ENCODE measurements around the gene BCAS3. TPM values are rescaled to one million over a fixed set of nuclear protein-coding genes. Genes with fewer than 3 reads are reported as not detected.
A peak's percentile ranks its signal among the peaks of the same experiment; 100 is the strongest.

BCAS3 gene
- 10 to 100 TPM; 42.1 to 84.7 (median 54.1) TPM for total RNA-seq

DNA sequence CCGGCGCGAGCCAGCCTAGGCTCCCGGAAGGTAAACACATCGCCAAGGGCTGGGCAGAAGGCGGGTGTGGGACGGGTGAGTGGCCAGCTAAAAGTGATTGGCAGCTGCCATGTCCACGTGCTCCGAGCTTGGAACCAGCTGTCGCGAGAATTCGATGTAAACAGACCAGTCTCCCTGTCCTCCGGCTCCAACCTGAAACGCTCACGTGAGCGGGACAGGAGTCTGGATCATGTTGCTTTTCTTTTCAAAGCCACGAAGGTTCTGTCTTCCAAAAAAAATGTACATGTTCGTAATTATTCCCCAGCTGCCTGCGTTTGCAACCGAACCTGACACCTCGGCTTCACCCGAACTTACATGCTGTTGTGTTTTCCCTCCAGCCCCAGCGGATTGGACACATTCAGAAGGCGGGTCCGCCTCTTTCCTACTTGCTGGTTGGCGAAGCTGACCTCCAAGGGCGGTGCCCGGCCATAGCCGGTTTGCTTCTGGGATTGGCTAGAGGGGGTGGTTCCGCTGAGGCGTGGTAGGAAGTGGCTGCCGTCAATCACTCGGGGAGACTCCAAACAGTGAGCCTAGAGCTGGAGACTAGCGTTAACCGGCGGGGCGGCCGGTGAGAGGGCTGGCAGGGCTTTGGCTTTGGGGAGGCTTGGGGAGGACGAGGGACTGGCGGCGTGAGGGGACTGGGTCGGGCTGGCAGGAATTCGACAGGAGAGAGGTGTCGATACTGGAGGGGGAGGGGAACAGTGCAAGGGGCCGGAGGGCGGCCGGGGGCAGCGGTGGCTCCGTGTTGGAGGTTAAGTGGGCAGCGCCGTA lies at the start of gene BCAS3:
Gene BCAS3 (plus strand): TSS at position 544 of the 810 bp plus-strand sequence.
- peak; percentile 99 to 100 for DNase-seq (ENCODE audit: low spot score in 2 of 2)
- intact Hi-C loops (cut with DNase I; ENCODE audit: low total_unique reads), result no loop called here
- WGBS, 2 donors, result 0% methylated on average over 48 to 50 of the region's 51 CpGs
- no peak for TF ChIP-seq POLR2A (IDR thresholded peaks at IDR 0.05)
- TF ChIP-seq, protein P1, sequence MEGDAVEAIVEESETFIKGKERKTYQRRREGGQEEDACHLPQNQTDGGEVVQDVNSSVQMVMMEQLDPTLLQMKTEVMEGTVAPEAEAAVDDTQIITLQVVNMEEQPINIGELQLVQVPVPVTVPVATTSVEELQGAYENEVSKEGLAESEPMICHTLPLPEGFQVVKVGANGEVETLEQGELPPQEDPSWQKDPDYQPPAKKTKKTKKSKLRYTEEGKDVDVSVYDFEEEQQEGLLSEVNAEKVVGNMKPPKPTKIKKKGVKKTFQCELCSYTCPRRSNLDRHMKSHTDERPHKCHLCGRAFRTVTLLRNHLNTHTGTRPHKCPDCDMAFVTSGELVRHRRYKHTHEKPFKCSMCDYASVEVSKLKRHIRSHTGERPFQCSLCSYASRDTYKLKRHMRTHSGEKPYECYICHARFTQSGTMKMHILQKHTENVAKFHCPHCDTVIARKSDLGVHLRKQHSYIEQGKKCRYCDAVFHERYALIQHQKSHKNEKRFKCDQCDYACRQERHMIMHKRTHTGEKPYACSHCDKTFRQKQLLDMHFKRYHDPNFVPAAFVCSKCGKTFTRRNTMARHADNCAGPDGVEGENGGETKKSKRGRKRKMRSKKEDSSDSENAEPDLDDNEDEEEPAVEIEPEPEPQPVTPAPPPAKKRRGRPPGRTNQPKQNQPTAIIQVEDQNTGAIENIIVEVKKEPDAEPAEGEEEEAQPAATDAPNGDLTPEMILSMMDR (IDR thresholded peaks at IDR 0.05), result peak in 1 of 3 donors; percentile 38
- H3K4me3 ChIP-seq (ENCODE audit: low read depth, poor library complexity, severe bottlenecking), result peak within 1 kb of the TSS; percentile 86

DNA sequence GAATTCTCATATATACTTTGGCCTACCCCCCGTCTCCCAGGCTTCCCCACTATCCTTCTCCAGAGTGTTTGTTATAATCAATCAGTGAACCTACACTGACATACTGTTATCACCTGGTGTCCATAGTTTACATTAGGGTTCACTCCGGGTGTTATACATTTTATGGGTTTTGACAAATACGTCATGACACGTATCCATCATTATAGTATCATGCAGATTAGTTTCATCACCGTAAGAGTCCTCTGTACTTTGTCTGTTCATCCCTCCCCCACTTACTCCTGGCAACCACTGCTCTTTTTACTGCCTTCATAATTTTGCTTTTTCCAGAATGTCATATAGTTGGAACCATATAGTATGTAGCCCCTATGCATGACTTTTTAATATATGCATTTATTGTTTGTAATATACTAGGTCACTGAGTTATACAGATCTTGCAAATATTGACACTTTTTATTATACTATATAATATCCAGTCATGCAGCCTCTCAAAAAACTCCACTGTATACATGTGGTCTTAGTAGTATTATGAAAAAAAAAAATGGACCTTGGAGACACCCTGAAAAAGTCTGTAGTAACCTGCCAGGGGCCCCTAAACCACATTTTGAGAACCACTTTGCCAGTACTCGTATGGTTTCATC lies 49.3 kb upstream of the BCAS3 start:
- intact Hi-C loops (cut with DNase I; ENCODE audit: low total_unique reads), result no loop called here
- no peak for TF ChIP-seq POLR2A (IDR thresholded peaks at IDR 0.05)
- TF ChIP-seq, protein P1 (IDR thresholded peaks at IDR 0.05), result no peak
- no peak for DNase-seq (ENCODE audit: low spot score in 2 of 2)
- H3K4me3 ChIP-seq (ENCODE audit: low read depth, poor library complexity, severe bottlenecking), result no peak overlapping the region
- WGBS, 2 donors, result 83 to 89% methylated on average over 6 of the region's 6 CpGs

DNA sequence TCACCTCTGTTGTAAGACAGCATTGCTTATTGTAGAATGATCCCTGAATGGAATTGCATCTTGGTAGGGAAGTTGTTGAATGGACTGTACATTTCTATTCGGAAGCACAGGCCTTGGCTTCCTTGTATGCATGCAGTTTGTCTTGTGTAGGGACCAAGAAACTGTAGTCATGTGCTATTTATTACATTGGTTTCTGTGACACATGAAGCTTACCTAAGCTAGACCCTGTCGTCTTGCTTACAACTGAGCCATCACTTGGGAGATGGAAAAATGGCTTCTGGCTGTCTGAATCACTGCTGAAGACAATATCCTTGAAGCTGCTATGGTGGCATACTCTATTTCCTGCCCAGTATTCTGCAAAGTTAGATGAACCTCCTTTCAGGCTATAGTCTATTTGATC lies 48.5 kb upstream of the BCAS3 start:
- intact Hi-C loops (cut with DNase I; ENCODE audit: low total_unique reads), result no loop called here
- H3K4me3 ChIP-seq (ENCODE audit: low read depth, poor library complexity, severe bottlenecking), result no peak overlapping the region
- TF ChIP-seq, protein P1 (IDR thresholded peaks at IDR 0.05), result no peak
- 82 to 89% methylated on average over 2 of the region's 2 CpGs for WGBS, 2 donors
- DNase-seq (ENCODE audit: low spot score in 2 of 2), result no peak

DNA sequence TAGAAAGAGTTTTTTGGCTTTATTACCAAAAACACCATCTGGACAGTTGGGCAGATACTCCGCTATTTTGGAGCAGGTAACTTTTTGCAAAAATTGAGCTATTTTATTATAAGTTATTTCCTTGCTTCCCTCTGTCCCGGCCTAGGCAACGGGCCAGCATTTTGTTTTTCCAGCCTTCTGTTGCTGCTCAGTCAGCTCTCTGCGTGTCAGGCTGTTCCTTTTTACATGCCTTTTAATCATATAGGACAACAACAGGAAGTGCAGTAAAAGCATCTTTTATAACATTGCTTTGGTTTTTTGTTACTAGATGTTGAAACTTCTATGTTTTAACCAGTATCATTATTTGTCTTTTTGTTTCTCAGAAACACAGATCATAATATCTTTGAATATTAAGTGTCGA lies 47.3 kb upstream of the BCAS3 start:
- intact Hi-C loops (cut with DNase I; ENCODE audit: low total_unique reads), result no loop called here
- 70 to 80% methylated on average over 5 of the region's 5 CpGs for WGBS, 2 donors
- DNase-seq (ENCODE audit: low spot score in 2 of 2), result no peak
- no peak overlapping the region for H3K4me3 ChIP-seq (ENCODE audit: low read depth, poor library complexity, severe bottlenecking)
- TF ChIP-seq, protein P1 (IDR thresholded peaks at IDR 0.05), result no peak
- TF ChIP-seq POLR2A (IDR thresholded peaks at IDR 0.05), result no peak

DNA sequence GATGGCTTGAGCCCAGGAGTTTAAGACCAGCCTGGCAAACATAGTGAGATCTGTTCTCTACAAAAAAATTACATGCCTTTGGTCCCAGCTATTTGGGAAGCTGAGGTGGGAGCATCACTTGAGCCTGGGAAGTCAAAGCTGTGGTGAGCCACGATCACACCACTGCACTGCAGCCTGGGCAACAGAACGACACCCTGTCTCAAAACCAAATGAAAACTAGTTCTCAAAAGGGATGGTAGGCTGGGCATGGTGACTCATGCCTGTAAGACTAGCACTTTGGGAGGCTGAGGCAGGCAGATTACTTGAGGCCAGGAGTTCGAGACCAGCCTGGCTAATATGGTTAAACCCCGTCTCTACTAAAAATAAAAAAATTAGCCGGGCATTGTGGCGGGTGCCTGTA lies 46.5 kb upstream of the BCAS3 start:
- DNase-seq (ENCODE audit: low spot score in 2 of 2), result no peak
- WGBS, 2 donors, result 95 to 97% methylated on average over 6 of the region's 6 CpGs
- TF ChIP-seq, protein P1 (IDR thresholded peaks at IDR 0.05), result no peak
- no peak for TF ChIP-seq POLR2A (IDR thresholded peaks at IDR 0.05)
- intact Hi-C loops (cut with DNase I; ENCODE audit: low total_unique reads), result no loop called here
- no peak overlapping the region for H3K4me3 ChIP-seq (ENCODE audit: low read depth, poor library complexity, severe bottlenecking)

All from lower leg skin (tissue), 4 donors.